Mesenchymal stem cell (in vitro differentiated cells and primary cell): ENCODE measurements around the gene SLC25A5.

Experiments used
- DNase-seq: peaks from one replicate; pipeline ENCODE4 v3.0.0-alpha.2; 2013
- H2AFZ ChIP-seq: one replicate; pipeline ENCODE4 v1.6.1; 2013; ENCODE audit warnings: low read depth, mild to moderate bottlenecking, control low read depth, inconsistent platforms, low read length, moderate library complexity
- H2AK5ac ChIP-seq: 2 replicates; pipeline ENCODE4 v1.6.1; 2013; ENCODE audit warnings: low read length, moderate library complexity, mild to moderate bottlenecking, inconsistent platforms; ENCODE audit not compliant: severe bottlenecking
- H2BK120ac ChIP-seq: one replicate; pipeline ENCODE4 v1.6.1; 2013; ENCODE audit warnings: low read depth, mild to moderate bottlenecking, inconsistent platforms, low read length, moderate library complexity
- H2BK12ac ChIP-seq, 2 experiments: one replicate each; pipeline ENCODE4 v1.6.1; 2013; ENCODE audit warnings: inconsistent platforms in 2 of 2, low read length in 2 of 2, mild to moderate bottlenecking in 2 of 2, moderate library complexity in 2 of 2, control low read depth in 1 of 2
- H2BK15ac ChIP-seq: one replicate; pipeline ENCODE4 v1.6.1; 2013; ENCODE audit warnings: mild to moderate bottlenecking, low read depth, inconsistent platforms; ENCODE audit not compliant: poor library complexity, severe bottlenecking
- H2BK5ac ChIP-seq: 2 replicates; pipeline ENCODE4 v1.6.1; 2013; ENCODE audit warnings: low read depth, mild to moderate bottlenecking, low read length, control low read depth, inconsistent platforms; ENCODE audit not compliant: poor library complexity, severe bottlenecking
- H3K14ac ChIP-seq, 2 experiments: one replicate each; pipeline ENCODE4 v1.6.1; 2013; ENCODE audit warnings: inconsistent platforms in 2 of 2, low read length in 2 of 2, control low read depth in 1 of 2, mild to moderate bottlenecking in 1 of 2, moderate library complexity in 1 of 2
- H3K18ac ChIP-seq, 2 experiments: one replicate each; pipeline ENCODE4 v1.6.1; 2013; ENCODE audit warnings: inconsistent platforms in 2 of 2, low read length in 2 of 2, control low read depth in 1 of 2, low read depth in 1 of 2, mild to moderate bottlenecking in 1 of 2
- H3K23ac ChIP-seq, 2 experiments: one replicate each; pipeline ENCODE4 v1.6.1; 2013; ENCODE audit warnings: inconsistent platforms in 2 of 2, low read length in 2 of 2, mild to moderate bottlenecking in 2 of 2, moderate library complexity in 2 of 2, control low read depth in 1 of 2
- H3K27ac ChIP-seq: 2 replicates; pipeline ENCODE4 v1.5.1; 2013; ENCODE audit warnings: mild to moderate bottlenecking, moderate library complexity, low read length, control low read depth, inconsistent platforms; ENCODE audit not compliant: poor library complexity, severe bottlenecking
- H3K27me3 ChIP-seq, 2 experiments: 2 replicates each; pipeline versions ENCODE4 v1.6.1 to v1.7.0; 2013; ENCODE audit warnings: low read length in 2 of 2, mild to moderate bottlenecking in 2 of 2, moderate library complexity in 2 of 2, control low read depth in 1 of 2, inconsistent platforms in 1 of 2; ENCODE audit not compliant: control insufficient read depth in 1 of 2, insufficient read depth in 1 of 2
- H3K36me3 ChIP-seq, 2 experiments: 2 replicates each; pipeline versions ENCODE4 v1.6.1 to v1.7.0; 2013; ENCODE audit warnings: low read length in 2 of 2, control low read depth in 1 of 2, inconsistent platforms in 1 of 2, low read depth in 1 of 2, mild to moderate bottlenecking in 1 of 2; ENCODE audit not compliant: insufficient read depth in 2 of 2, control insufficient read depth in 1 of 2
- H3K4ac ChIP-seq, 2 experiments: one replicate each; pipeline ENCODE4 v1.6.1; 2013; ENCODE audit warnings: inconsistent platforms in 2 of 2, low read length in 2 of 2, mild to moderate bottlenecking in 2 of 2, moderate library complexity in 2 of 2, control low read depth in 1 of 2, low read depth in 1 of 2
- H3K4me1 ChIP-seq: 2 replicates; pipeline ENCODE4 v1.6.1; 2013; ENCODE audit warnings: low read depth, low read length, control low read depth; ENCODE audit not compliant: control insufficient read depth, insufficient read depth
- H3K4me2 ChIP-seq: 2 replicates; pipeline ENCODE4 v1.6.1; 2013; ENCODE audit warnings: low read length, mild to moderate bottlenecking, inconsistent platforms; ENCODE audit not compliant: poor library complexity, severe bottlenecking
- H3K4me3 ChIP-seq, 2 experiments: 2 replicates each; pipeline versions ENCODE4 v1.5.1 to v1.7.0; 2013; ENCODE audit warnings: low read length in 2 of 2, mild to moderate bottlenecking in 2 of 2, control low read depth in 1 of 2, low read depth in 1 of 2; ENCODE audit not compliant: insufficient read depth in 1 of 2
- H3K79me1 ChIP-seq: replicated peaks from 2 replicates; pipeline ENCODE4 v1.6.1; 2013; ENCODE audit warnings: mild to moderate bottlenecking, control low read depth, low read length, inconsistent platforms; ENCODE audit not compliant: poor library complexity, severe bottlenecking
- H3K9ac ChIP-seq: 2 replicates; pipeline ENCODE4 v1.7.0; 2013; ENCODE audit warnings: mild to moderate bottlenecking, low read length, moderate library complexity
- H3K9me3 ChIP-seq: 2 replicates; pipeline ENCODE4 v1.7.0; 2013; ENCODE audit warnings: mild to moderate bottlenecking, low read length; ENCODE audit not compliant: control insufficient read depth
- H4K8ac ChIP-seq: one replicate; pipeline ENCODE4 v1.6.1; 2013; ENCODE audit warnings: inconsistent platforms, mild to moderate bottlenecking, low read length, moderate library complexity
- H4K91ac ChIP-seq: one replicate; pipeline ENCODE4 v1.6.1; 2013; ENCODE audit warnings: mild to moderate bottlenecking, low read length, inconsistent platforms
- WGBS: methylation state at CpG from one replicate; pipeline ENCODE4 v1.1.7; 2013; ENCODE audit warnings: mixed read lengths; 5-methylcytosine and 5-hydroxymethylcytosine counted together

The SLC25A5 gene

GRCh38 chrX:119481323-119481801, 13.1 kb downstream of the SLC25A5 start:
- H4K8ac ChIP-seq, result no peak overlapping the region
- H3K27ac ChIP-seq, result no peak overlapping the region
- H3K4me3 ChIP-seq, result no peak overlapping the region
- no peaks in the 10 kb centered on the region for H3K79me1 ChIP-seq
- no peaks in the 10 kb centered on the region for H3K36me3 ChIP-seq
- no peak overlapping the region for H2AFZ ChIP-seq
- peak overlapping the region in 1 of 2 experiments; percentile 64 for H3K23ac ChIP-seq
- no peak overlapping the region for H2BK15ac ChIP-seq
- DNase-seq, result no peak
- H3K4me1 ChIP-seq, result no peaks in the 10 kb centered on the region
- H2BK5ac ChIP-seq, result no peak overlapping the region
- no peak overlapping the region for H3K4me2 ChIP-seq
- WGBS, result 96% methylated on average over 4 of the region's 4 CpGs
- H2AK5ac ChIP-seq, result no peak overlapping the region
- no peak overlapping the region for H3K14ac ChIP-seq
- H2BK120ac ChIP-seq, result no peak overlapping the region
- H4K91ac ChIP-seq, result no peak overlapping the region
- H3K18ac ChIP-seq, result no peak overlapping the region
- H3K27me3 ChIP-seq, result peaks cover 0 to 9% of the 10 kb centered on the region in 2 experiments
- no peak overlapping the region for H3K4ac ChIP-seq
- H3K9me3 ChIP-seq, result no peaks in the 10 kb centered on the region
- H3K9ac ChIP-seq, result no peak overlapping the region
- H2BK12ac ChIP-seq, result no peak overlapping the region

- Histone ChIP-seq H3K23ac (no peak overlapping the region), H3K4ac (no peak overlapping the region), H4K91ac (no peak overlapping the region), H3K18ac (no peak overlapping the region), H2AFZ (no peak overlapping the region), H3K79me1 (no peaks in the 10 kb centered on the region), H3K9me3 (no peaks in the 10 kb centered on the region), H2BK120ac (no peak overlapping the region), H3K14ac (no peak overlapping the region), H2BK15ac (no peak overlapping the region), H3K27me3 (peaks cover 0 to 4% of the 10 kb centered on the region in 2 experiments), H3K4me1 (no peaks in the 10 kb centered on the region), H2BK12ac (no peak overlapping the region), H3K36me3 (no peaks in the 10 kb centered on the region), H3K27ac (no peak overlapping the region), H3K4me2 (no peak overlapping the region), H3K4me3 (peak overlapping the region in 1 of 2 experiments; percentile 73), H4K8ac (no peak overlapping the region), H3K9ac (peak overlapping the region; percentile 69), H2BK5ac (no peak overlapping the region), H2AK5ac (no peak overlapping the region)
- no peak for DNase-seq
- WGBS, result 83% methylated on average over 10 of the region's 10 CpGs
These were observed 13.8 kb downstream of the SLC25A5 start for GRCh38 chrX:119482041-119482440.

- Histone ChIP-seq H2BK12ac (no peak overlapping the region), H2BK120ac (no peak overlapping the region), H3K23ac (no peak overlapping the region), H3K27ac (no peak overlapping the region), H3K4me3 (peak overlapping the region; percentile 32 to 73), H3K79me1 (no peaks in the 10 kb centered on the region), H4K91ac (no peak overlapping the region), H4K8ac (peak overlapping the region; percentile 72), H3K4ac (peak overlapping the region in 1 of 2 experiments; percentile 59), H3K18ac (no peak overlapping the region), H2BK5ac (no peak overlapping the region), H2AFZ (peak overlapping the region; percentile 56), H3K14ac (no peak overlapping the region), H3K4me1 (no peaks in the 10 kb centered on the region), H2BK15ac (no peak overlapping the region), H3K4me2 (peak overlapping the region; percentile 65), H3K27me3 (peaks cover 0 to 4% of the 10 kb centered on the region in 2 experiments), H3K36me3 (no peaks in the 10 kb centered on the region), H2AK5ac (no peak overlapping the region), H3K9ac (peak overlapping the region; percentile 69), H3K9me3 (no peaks in the 10 kb centered on the region)
- peak; percentile 81 for DNase-seq
- 20% methylated on average over 31 of the region's 48 CpGs for WGBS
These were observed 14.5 kb downstream of the SLC25A5 start for GRCh38 chrX:119482481-119483480.

- H2AK5ac ChIP-seq, result no peak overlapping the region
- no peaks in the 10 kb centered on the region for H3K79me1 ChIP-seq
- H3K4me3 ChIP-seq, result no peak overlapping the region
- 90% methylated on average over 5 of the region's 11 CpGs for WGBS
- H3K14ac ChIP-seq, result no peak overlapping the region
- no peak overlapping the region for H2BK15ac ChIP-seq
- H2BK5ac ChIP-seq, result no peak overlapping the region
- H4K91ac ChIP-seq, result no peak overlapping the region
- no peak overlapping the region for H3K4ac ChIP-seq
- H3K27me3 ChIP-seq, result peaks cover 0 to 12% of the 10 kb centered on the region in 2 experiments
- no peak overlapping the region for H3K18ac ChIP-seq
- H2AFZ ChIP-seq, result no peak overlapping the region
- no peak overlapping the region for H3K9ac ChIP-seq
- H3K9me3 ChIP-seq, result no peaks in the 10 kb centered on the region
- no peak overlapping the region for H4K8ac ChIP-seq
- H3K4me2 ChIP-seq, result no peak overlapping the region
- no peaks in the 10 kb centered on the region for H3K4me1 ChIP-seq
- H3K23ac ChIP-seq, result no peak overlapping the region
- DNase-seq, result no peak
- H2BK120ac ChIP-seq, result no peak overlapping the region
- no peak overlapping the region for H2BK12ac ChIP-seq
- no peaks in the 10 kb centered on the region for H3K36me3 ChIP-seq
- H3K27ac ChIP-seq, result no peak overlapping the region
These were observed 18.5 kb downstream of the SLC25A5 start for GRCh38 chrX:119486745-119487144.
